Dermis blood vessel endothelial cell (primary cell): Measurements from ENCODE around the gene SMURF2. TPM values are rescaled to one million over a fixed set of nuclear protein-coding genes. Genes with fewer than 3 reads are reported as not detected.
"Not testable (repeated sequence)": the region's sequence is repeated elsewhere in the genome, so short reads cannot be mapped to it uniquely, and the experiment has no call there.

Experiments
- DNase-seq: peaks from one replicate; pipeline ENCODE4 v3.0.0; 2010
- total RNA-seq: library from RNA; depleted of rRNA; stranded (reverse); fragments of >200 nt; gene quantifications from 2 replicates; pipeline ENCODE4 v1.2.3, GENCODE V29; 2014

The SMURF2 gene
- total RNA-seq, 1 donor from 2014 or later, result 124 TPM

DNA sequence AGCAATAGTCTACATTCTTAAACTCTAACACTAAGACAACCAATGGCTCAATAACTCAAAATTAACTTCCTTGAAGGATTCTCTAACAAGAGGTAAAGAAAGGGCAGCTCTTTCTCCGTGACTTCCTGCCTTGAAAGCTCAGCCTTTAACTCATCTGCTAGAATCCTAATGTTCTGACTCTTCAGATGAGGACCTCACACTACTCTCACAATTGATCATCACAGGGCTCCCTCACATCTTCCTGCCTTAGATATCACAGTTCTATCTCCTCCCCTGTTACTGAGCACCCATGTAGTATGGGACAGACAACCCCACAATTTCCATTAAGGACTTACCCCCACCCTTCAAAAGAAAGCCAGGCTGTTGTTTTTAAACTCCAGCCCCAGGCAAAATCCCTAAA is 33.5 kb downstream of the SMURF2 start:
- no peak for DNase-seq

DNA sequence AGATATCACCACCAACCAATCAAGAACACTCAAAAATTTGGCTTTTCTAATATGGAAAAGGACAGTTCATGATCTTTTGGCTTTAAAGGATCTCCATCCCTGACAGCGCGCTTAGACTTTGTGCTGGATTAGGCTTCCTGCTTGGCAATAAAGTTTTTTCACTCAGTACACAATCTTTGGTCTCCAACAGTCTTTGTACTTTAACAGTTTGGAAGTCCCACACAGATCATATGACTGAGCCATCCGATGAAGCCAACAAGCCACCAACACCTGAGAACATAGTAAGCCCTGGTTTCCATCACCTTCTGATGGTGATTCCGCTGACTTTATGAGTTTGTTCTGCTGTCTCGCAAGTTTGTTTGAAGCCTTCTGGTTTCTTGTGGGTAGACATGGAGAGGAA is 34.3 kb downstream of the SMURF2 start:
- no peak for DNase-seq

DNA sequence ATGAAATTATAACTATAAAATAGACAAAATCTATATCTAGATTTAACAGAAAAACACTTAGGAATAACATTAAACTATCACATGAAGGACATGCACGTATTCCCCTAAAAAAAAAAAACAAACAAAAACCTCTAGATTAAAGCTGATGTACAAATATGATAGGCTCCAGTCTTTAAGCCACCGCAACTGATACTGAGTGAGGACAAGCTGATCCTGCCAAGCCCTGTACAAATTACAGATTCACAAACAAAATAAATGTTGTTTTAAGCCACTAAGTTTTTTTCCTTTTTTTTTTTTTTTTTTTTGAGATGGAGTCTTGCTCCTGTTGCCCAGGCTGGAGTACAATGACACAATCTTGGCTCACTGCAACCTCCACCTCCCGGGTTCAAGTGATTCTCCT is 35.3 kb downstream of the SMURF2 start:
- no peak for DNase-seq

DNA sequence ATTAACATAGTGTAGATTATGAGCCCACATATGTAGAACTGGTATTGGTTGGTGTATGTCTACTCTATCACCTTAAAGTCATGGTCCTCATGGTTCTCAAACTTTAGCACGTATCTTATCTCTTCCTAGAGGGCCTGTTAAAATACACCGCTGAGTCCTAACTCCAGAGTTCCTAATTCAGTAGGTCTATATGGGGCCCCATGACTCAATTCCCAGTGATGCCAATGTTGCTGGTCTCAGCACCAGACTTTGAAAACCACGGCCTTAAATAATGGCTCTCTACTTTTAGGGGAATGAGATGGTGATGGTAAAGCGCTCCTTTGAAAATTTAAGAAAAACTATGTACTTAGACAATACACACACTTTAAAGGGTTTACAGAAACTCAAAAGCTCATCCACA is 36.6 kb downstream of the SMURF2 start:
- no peak for DNase-seq

DNA sequence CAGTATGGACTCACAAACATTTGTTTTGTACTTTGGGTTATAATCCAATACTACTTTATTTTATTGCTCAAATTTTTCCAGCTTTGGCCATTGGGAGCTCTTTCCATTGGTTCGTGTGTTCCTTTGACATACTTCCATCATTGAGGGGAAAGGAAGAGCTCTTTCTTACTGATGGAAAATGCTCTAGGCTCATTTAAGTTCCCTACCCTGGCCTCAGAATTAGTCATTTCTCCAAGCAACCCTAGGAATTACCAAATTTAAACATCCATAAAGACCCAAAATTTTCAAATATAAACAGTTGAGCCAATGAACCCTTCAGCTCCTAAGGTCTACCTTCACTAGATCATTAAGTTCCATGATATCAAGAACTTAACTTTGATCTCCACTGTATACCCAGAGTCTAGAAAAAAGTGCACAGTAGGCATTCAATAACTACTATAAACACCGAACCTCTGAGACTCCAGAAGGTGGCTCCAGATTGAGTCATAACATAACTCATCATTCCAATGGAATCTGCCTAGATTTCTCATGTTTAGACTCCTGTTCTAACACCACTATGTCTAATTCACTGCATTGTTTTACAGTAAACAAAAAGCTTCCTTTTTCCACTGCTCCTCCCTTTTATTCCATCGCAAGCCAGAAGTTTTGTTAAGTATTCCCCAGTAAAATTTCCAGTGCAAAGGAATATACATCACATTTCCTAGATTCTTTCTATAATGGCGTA is 39.0 kb downstream of the SMURF2 start:
- DNase-seq, result peak; percentile 94

DNA sequence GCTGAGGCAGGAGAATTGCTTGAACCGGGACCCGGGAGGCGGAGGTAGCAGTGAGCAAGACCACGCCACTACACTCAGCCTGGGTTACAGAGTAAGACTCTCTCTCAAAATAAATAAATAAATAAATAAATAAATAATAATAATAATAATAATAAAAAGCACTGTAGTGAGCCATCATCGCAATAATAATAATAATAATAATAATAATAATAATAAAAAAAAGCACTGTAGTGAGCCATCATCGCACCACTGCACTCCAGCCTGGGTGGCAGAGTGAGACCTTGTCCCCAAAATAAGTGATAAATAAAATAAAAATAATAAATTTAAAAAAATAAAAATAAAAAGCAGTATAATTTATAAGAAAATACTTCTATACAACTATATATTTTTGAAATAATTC is 40.3 kb downstream of the SMURF2 start:
- no peak for DNase-seq

DNA sequence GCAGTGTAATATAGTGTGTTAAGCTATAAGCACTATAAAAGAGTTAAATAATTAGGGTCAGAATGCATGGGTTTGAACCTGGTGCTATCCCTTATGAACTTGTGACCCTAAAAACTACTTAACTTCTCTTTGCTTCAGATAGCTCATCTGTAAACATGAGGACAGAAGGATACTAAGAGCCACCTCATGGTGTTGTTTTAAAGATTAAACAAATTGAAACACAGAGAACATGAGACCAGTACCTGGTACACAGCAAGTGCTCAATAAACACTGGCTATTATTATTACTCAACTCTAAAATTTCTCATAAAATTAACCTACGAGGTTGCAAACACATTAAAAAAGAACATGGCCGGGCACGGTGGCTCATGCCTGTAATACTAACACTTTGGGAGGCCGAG is 43.3 kb downstream of the SMURF2 start:
- DNase-seq, result no peak

DNA sequence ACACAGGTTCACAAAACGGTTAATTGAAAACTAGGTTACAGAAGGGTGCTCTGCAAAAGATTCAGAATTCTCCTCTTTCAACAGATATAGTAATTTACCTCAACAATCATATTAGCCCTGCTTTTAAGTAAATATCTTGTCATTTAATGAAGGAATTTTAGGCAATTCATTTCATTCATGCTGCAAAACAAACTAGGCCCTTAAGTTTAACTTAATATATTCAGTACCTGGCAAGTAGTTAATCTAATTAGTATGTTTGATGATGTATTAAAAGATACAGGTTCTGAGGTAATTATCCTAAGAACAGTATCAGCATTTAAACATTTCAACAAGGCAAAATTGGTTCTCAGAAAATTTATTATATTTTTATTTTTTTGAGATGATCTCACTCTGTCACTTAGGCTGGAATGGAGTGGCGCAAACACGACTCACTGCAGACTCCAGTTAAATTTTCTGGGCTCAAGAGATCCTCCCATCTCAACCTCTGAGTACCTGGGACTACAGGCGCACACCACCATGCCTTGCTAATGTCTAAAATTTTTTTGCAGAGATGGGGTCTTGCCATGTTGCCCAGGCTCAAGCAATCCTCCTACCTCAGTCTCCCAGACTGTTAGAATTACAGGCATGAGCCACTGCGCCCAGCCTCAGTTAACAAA is 44.9 kb downstream of the SMURF2 start:
- DNase-seq, result no peak

DNA sequence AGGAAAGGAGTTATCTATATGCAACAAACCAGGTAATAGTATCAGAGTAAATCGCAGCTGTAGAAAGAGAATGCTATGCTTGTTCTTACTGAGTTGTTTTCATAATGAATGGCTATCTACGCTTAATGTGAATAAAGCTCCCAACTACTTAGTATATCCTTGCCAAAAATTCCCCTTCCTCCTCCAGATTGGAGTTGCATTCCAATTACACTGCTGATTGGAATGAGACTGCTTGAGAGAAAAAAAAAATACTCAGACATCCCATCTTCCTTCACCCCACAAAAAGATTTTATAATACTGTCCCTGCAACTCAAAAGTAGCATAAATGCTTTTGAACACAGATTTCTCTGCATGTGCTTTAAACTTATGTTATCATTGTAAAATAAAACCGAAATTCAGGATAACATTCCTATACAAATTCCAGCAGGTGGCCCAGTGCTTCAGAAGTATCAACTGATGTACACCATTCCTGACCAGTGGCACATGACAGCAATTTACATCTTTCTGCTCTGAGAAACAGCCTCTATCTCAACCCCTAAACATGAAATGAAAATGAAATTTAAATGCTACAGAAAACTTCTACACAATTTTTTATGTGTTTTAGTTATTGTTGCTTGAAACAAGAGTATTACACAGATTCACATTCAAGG is 47.0 kb downstream of the SMURF2 start:
- peak; percentile 64 for DNase-seq

DNA sequence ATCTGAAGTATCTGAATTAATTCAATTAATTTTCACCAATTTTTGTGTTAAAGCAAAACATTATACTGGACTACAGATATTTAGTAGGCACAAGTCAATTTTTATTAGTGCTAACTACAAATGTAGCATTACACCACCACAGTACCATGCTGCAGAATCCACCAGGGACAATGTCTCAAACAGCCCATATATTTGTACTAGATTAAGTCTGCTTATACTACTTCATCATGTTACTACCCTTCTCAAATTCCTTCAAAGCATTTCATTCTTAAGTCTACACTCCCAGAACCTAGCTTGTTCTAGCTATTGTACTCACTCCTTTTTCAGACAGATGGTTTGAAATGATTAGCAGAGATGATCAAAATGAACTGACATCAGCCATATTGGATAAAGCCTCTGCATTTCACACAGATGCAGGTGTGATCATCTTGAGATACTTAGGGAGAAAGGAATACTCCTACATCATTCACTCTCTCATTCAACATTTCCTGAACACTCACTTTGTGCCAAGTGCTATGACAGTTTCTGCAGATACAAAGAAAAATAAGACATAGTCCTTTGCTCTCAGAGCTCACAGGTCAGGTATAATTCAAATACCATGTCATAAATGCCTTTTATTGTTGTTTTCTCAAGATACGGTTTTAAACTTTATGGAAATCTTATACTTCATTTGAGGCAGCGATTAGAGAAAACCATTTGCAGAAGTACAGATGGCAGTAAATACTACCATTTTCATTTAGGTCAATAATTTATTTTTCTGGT is 47.7 kb downstream of the SMURF2 start:
- no peak for DNase-seq

DNA sequence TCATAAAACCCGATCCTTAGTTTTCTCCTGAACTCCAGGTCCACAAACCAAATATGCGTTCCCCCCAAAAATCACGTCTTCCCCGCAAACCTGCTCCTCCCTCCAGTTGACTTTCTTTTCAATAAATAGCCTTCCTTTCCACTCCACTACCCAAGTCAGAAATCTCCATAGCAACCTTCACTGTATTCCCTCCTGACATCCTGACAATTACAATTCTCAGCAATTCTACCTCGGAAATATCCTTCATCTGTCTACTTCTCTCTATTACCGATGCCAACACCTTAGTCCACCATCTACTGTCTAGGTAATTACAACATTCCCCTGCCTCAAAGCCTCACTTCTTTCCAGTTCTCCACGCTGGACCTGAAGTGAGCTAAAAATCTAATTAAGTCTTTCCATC is 50.7 kb downstream of the SMURF2 start:
- no peak for DNase-seq

DNA sequence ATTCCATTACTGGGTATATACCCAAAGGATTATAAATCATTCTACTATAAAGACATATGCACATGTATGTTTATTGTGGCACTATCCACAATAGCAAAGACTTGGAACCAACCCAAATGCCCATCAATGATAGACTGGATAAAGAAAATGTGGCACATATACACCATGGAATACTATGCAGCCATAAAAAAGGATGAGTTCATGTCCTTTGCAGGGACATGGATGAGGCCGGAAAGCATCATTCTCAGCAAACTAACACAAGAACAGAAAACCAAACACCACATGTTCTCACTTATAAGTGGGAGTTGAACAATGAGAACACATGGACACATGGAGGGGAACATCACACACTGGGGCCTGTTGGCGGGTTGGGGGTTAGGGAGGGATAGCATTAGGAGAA is 51.9 kb downstream of the SMURF2 start:
- DNase-seq, result not testable (repeated sequence)

DNA sequence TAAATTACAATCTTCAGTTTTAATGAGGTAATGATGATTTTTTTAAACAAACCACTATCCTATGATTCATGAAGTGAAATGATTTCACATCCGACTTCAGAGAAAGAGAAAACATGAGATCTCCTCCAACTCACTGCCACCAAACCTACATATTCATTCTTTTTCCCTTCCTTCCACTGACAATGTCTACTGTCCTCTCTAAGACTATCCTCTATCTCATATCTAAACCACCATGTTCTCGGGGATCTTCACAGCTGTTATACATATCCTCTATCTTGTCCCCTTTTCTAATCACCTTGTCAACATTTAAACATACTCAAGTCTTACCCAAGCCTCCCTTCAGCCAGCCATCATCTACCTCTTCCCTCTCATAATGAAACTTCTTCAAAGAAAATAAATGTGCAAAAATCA is 53.5 kb downstream of the SMURF2 start:
- peak; percentile 53 for DNase-seq

DNA sequence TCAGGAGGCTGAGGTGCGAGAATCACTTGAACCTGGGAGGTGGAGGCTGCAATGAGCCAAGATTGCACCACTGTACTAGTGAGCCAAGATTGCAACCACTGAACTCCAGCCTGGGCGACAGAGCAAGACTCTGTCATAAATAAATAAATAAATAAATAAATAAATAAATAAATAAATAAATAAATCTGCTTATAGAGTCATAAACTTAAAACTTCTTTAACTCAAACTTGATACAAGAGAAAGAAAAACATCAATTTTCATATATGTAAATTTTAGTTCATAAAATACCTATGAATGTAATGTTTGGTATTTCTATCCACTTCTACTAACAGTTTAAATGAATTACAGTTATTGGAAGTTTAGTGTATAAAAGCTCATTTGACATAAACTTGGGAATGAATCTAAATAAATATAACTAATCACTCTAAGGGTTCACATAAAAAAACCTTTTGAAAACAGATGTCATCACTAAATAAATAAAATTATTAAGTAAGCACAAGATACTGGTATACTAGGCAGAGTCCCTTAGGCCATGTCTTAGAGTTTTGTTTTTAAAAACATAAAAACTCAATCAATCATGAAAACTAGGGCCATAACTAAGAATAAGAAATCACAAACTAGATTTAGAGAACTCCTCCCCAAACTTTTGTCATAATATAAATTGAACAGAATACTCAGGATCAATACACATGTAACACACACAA is 54.1 kb downstream of the SMURF2 start:
- DNase-seq, result no peak

DNA sequence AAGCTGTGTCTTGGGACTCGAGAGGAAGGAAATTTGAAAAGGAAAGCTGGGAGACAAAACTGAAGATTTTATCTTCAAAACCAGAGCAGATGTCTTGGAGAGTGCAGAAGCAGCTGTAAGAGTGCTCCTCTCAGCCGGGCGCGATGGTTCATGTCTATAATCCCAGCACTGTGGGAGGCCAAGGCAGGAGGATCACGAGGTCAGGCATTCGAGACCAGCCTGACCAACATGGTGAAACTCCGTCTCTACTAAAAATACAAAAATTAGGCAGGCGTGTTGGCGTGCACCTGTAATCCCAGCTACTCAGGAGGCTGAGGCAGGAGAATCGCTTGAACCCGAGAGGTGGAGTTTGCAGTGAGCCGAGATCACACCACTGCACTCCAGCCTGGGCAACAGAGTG is 57.6 kb downstream of the SMURF2 start:
- not testable (repeated sequence) for DNase-seq

DNA sequence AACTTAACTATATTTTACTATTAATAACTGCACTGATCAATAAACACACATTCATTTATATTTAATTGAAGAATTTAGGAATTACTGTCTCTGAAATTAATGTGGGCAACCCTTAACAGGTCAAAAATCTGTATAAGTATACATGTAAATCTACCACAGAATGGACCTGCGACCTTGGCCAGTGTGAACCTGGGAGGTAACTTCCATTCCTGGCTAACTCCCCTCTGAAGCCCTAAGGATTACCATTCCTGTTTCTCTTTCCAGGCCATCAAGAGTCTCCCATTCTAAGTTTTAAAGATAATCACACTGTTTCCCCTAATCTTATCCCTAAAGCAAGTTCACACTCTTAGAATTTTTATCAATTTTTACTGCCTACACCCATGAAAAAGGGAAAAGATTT is 58.1 kb downstream of the SMURF2 start:
- DNase-seq, result no peak

DNA sequence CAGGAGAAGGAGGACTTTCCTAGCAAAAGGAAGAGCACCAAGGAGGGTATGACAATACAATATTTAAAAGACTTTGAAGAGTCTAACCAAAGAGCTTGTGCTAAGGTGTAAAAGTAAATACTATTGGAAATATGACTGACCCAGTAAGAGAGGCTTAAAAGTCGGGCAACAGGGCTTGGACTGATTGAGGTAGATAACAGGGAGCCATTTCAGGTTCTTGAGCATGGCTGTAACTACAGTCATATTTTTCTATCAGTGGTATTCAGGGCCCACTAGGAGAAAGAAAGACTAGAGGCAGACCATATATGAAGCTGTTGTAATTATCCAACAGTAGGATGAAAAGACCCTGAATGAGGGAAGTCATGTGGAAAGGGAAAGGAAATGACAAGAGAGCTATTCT is 62.3 kb downstream of the SMURF2 start:
- DNase-seq, result no peak

DNA sequence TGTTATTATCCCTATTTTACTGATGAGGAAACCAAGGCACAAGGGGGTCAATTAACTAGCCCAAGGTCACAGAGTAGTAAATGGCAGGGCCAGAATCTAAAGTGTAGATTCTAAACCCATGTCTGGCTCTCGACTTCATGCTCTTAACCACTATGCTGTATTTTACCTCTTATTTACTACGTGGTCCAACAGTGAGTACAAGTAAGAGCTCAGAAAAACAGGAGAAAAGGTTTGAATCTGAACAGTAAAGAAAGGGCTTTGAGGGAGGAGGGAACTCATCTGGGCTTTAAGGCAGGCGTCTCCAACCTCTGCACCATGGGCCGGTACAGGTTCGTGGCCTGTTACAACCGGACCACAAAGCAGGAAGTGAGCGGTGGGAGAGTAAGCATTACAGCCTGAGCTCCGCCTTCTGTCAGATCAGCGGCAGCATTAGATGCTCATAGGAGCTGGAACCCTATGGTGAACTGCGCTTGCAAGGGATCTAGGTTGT is 62.9 kb downstream of the SMURF2 start:
- DNase-seq, result no peak

DNA sequence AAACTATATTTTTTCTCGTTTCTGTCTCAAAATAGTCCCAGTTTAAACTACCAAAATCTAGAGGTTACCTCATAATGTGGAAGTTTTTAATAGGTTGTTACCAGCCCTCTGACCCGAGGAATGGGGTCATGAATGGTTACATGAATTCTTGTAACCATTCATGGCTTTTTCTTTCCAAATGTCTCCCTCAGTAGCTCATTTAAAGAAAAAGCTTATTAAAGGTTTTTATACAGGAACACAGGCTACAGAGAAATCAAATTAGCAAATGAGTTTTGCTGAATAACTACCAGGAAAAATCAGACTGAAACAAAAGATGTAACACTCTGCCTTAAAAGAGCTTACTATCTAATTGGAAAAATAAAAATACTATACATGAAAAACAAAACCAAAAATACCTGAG is 63.4 kb downstream of the SMURF2 start:
- no peak for DNase-seq

DNA sequence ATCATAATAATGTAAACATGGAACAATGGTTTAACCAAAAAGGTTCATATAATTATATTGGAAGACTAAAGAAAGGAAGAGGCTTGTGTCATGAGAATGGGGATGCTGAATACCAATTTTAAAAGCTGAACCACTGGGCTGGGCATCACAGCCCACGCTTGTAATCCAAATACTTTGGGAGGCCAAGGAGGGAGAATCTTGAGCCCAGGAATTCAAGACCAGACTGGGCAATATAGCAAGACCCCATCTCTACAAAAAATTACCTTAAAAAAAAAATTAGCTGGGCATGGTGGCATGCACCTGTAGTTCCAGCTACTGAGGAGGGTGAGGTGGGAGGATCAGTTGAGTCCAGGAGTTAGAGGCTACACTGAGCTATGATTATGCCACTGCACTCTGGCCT is 65.1 kb downstream of the SMURF2 start:
- DNase-seq, result no peak

DNA sequence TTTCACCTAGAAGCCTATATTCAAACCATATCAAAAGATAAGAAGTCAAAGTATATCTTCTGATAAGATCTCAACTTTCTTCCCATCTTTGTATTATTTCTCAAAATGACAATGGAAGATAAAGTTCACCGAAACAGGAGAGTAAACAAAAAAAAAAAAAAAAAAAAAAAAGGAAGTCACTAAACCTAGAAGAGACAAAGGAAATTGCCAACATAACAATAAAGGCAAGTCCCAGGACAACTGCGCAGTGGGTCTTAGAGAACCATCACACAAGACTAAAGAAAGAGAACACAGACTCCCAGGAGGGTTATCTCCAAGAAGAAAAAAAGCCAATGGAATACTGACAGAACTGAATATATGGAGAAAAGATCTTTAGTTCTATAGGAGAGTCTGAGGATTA is 65.7 kb downstream of the SMURF2 start:
- DNase-seq, result no peak

DNA sequence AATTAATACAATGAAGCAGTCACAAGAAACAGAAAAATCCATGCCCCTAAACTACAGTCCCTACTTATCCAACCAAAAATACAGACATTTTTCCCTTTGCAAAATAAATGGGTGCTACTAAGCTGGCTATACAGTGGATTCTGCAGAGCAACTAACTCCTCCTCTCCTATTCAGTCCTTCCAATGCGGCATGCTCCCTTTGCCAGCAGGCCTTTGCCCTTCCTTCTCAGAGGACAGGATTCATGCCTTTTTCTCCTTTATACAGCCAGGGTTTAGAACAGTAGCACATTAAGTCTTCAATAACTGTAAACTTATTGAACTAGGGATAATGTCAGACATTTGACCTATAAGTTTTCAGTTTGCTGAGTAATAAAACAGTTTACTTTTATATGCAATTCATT is 70.2 kb downstream of the SMURF2 start:
- no peak for DNase-seq

DNA sequence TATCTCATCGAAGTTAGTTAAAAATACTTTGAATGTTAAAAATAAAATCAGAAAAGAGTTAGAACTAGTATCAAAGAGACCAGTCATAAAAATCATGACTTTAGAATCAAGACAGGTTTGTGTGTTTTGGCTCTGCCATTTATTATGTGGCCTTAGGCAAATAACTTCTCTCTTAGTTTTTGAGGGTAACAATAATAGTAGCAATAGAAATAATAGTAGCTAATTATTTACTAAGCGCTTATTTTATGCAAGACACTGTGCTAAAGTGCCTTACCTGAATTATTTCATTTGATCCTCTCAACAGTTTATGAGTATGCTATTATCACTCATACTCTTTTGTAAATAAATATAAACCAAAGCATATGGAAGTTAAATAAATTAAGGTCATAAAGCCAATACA is 77.0 kb downstream of the SMURF2 start:
- DNase-seq, result no peak
